HG03469 (cell line): ENCODE data around the gene CPD.

Source experiments
- ATAC-seq: cut with Tn5 transposase; IDR thresholded peaks from one replicate; pipeline ENCODE4 v1.9.1; 2021; ENCODE audit warnings: mild to moderate bottlenecking, moderate library complexity, moderate number of reproducible peaks; ENCODE audit not compliant: unreplicated experiment

The CPD gene

GRCh38 chr17:30483159-30483558 is 104.4 kb downstream of the CPD start:
- no peak for ATAC-seq

DNA sequence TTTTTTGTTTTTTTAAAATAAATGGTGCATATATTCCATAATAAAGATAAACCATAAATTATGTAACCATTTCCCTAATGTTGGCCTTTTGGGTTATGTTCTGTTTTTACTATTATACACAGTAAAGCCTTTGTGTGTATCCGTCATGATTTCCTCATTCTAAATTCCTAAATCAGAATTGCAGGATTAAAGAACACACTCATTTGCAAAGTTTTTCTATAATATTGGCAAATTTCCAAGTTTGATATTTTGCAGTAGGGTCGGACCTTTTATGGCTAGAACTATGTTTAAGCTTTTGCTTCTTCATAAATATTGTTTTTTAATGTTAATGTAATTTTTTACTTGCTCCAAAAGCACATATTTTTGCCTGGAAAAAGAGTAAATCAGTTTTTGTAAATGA is 115.1 kb downstream of the CPD start:
- ATAC-seq = no peak

DNA sequence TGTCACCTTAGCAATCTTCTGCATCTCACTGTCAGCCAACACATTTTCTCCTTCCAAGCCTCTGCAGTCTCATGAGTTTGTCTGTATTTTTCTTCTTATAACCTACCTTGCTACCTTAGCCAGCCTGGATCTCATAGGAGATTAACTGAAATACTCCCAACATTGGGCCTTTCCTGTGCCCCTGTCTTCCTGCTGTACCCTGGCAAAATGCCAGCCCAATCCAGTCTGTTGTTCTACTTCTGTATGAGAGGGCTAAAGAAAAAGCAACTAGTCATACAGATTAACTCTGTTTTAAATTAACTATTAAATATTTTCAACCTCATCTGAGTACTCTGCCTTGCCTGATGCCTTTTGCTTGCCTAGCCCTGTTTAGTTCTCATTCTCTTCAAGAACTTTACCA is 116.9 kb downstream of the CPD start:
- ATAC-seq = no peak

- ATAC-seq = no peak
Measured at GRCh38 chr17:30503558-30503957, 124.8 kb downstream of the CPD start.

GRCh38 chr17:30505868-30506417 is 127.2 kb downstream of the CPD start:
- ATAC-seq = no peak

- ATAC-seq = no peak
Measured at GRCh38 chr17:30506481-30506880, 127.8 kb downstream of the CPD start.

- no peak for ATAC-seq
Measured at GRCh38 chr17:30513346-30513745, 134.6 kb downstream of the CPD start.

GRCh38 chr17:30514895-30515596 is 136.3 kb downstream of the CPD start:
- no peak for ATAC-seq

DNA sequence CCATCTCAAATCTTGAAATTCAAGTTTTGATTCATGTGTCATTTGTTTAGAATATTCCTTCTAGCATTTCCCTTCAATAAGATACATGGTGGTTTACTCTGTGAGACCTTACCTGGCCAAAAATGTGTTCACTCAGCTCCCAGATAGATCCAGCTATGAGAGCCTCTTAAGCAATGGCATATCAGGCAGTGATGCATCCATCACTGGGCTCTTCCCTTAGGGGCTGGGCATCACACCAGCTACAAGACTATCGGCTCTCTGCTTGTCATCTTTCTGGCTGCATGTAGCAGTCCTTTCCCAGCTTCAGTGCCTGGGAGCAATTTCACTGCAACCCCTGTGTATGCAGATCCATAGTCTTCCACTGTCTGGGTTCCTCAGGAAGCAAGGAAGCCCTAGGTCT is 139.1 kb downstream of the CPD start:
- no peak for ATAC-seq

DNA sequence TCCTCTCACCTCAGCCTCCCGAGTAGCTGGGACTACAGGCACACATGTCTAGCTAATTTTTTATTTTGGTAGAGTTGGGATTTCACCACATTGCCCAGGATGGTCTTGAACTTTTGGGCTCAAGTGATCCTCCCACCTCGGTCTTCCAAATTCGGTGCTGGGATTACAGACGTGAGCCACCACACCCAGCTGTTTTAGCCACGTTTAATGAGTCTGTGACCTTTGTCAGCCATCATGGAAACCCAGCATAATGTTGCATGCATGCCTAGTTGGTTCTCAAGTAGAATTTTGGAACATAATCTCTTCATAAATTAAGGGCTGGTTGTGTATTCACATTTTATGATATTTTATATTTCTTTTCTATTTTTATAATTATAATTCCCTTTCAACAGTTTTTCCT is 140.4 kb downstream of the CPD start:
- no peak for ATAC-seq
